ENCODE data around the gene BDP1. TPM values are rescaled to one million over a fixed set of nuclear protein-coding genes. Genes with fewer than 3 reads are reported as not detected.
A peak's percentile ranks its signal among the peaks of the same experiment; 100 is the strongest.
"Not testable (repeated sequence)": the region's sequence is repeated elsewhere in the genome, so short reads cannot be mapped to it uniquely, and the experiment has no call there.

Gene BDP1, protein sequence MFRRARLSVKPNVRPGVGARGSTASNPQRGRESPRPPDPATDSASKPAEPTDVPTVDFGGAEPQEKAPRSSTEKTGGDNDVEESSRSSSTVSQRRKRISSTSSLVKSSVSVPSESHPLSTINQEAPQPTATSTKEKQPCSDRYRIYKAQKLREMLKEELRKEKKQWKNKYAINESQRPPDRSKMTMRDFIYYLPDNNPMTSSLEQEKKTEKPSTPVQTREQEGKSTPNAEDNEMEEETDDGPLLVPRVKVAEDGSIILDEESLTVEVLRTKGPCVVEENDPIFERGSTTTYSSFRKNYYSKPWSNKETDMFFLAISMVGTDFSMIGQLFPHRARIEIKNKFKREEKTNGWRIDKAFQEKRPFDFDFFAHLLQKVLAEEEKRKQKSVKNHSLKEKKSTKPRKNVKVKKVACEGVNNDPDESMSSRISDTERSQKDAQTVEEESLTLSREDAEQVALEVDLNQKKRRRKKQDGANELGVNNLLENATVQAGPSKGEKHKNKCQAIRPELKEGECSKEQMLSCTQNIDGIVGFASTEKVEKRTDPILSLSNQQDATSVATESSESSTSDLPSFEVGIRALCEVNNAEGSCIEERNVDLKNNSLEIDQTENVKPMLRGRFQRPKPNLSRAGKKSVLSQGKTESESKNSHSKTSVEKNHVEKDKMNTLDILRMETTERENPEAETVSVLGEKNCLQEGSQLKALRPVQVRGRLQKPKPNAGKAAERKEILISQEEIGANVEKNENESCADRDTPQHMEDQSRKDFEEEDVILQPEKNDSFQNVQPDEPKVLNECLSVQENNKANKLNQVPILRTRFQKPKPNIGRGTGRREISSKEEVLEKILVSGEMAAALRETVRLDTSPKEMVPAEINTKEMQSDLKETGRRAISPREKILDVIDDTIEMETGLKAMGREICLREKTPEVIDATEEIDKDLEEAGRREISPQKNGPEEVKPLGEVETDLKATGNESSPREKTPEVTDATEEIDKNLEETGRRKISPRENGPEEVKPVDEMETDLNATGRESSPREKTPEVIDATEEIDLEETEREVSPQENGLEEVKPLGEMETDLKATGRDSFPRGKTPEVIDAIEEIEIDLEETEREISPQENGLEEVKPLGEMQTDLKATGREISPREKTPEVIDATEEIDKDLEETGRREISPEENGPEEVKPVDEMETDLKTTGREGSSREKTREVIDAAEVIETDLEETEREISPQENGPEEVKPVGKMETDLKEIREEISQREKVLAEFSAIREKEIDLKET (N-terminal part only)
- 10 to 100 TPM; 17.9 to 68.9 (median 30.7) TPM for total RNA-seq

DNA sequence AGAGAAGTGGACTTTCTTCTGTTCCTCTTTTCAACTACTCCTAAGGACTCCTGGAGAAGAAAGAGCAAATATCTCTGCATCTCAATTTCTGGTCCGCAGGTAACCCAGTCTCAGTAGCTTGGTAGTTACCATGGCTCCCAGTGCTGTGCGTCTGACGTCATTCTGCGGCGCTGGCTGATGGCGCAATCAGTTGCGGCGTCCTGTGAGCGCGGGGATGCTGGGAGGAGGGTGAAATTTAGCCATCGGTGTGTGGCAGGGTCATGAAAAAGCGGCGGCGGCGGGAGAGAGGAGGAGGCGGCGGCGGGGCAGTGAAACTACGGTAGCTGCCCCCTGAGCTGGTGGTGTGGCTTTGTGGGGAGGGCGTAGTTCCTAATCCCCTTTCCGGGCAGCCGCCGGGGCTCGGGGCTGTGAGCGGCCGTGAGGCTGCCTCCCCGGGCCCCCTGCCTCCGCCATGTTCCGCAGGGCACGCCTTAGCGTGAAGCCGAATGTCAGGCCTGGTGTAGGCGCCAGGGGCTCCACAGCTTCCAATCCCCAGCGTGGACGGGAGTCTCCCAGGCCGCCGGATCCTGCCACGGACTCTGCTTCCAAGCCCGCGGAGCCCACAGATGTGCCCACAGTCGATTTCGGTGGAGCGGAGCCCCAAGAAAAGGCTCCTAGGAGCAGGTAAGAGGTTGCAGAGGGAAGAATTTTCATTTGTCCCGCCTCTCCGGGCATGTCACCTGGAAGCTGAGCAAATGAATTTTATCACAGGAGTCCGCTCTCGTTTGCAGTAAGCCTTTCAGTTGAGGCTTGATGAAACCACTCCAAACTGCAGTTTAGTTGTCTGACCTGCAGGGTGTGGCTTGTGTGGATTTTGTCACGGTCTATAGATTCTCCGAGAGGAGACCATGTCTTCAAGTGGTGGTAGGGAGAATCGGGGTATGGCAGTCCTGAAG lies at the start of gene BDP1:
Gene BDP1 (plus strand): TSS at position 225 of the 935 bp plus-strand sequence. CDS start 227 bp downstream, at position 452.
- Histone ChIP-seq H3K4me3 (peak within 1 kb of the TSS; percentile 81 to 93), H3K27me3 (no peaks in the 10 kb centered on the region), H3K9me3 (no peaks in the 10 kb centered on the region), H3K4me1 (no peaks in the 10 kb centered on the region), H3K27ac (peak within 1 kb of the TSS; percentile 86 to 91), H3K36me3 (no peaks in the 10 kb centered on the region)
- DNase-seq, result peak; percentile 96 to 97
- intact Hi-C loops (cut with DNase I; ENCODE audit: low total_unique reads), result no loop called here
- TF ChIP-seq, protein P1, sequence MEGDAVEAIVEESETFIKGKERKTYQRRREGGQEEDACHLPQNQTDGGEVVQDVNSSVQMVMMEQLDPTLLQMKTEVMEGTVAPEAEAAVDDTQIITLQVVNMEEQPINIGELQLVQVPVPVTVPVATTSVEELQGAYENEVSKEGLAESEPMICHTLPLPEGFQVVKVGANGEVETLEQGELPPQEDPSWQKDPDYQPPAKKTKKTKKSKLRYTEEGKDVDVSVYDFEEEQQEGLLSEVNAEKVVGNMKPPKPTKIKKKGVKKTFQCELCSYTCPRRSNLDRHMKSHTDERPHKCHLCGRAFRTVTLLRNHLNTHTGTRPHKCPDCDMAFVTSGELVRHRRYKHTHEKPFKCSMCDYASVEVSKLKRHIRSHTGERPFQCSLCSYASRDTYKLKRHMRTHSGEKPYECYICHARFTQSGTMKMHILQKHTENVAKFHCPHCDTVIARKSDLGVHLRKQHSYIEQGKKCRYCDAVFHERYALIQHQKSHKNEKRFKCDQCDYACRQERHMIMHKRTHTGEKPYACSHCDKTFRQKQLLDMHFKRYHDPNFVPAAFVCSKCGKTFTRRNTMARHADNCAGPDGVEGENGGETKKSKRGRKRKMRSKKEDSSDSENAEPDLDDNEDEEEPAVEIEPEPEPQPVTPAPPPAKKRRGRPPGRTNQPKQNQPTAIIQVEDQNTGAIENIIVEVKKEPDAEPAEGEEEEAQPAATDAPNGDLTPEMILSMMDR (IDR thresholded peaks at IDR 0.05), result peak in 3 of 4 experiments; percentile 7 to 21 (median 8)
- peak; percentile 22 to 58 for TF ChIP-seq POLR2A (IDR thresholded peaks at IDR 0.05)

DNA sequence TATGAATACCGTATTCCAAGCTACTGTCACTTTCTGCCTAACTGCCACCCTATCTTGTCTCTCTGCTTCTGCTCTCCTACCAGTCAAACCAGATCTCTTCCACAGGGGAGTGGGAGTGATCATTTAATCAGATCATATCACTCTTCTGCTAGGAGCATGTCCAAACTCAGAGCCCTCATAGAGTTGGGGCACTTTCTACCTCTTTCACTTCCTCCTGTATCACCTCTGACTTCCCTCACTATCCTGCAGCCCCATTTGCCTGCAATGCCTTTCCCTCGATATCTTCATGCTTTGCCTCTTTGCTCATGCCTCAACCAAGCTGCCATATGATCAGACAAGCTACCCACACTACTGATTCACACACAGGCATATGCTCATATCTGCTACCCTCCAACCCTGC lies 45.4 kb upstream of the BDP1 start:
- H3K27ac ChIP-seq; H3K9me3 ChIP-seq; H3K36me3 ChIP-seq; H3K4me3 ChIP-seq; DNase-seq; H3K27me3 ChIP-seq; intact Hi-C loops (cut with DNase I; ENCODE audit: low total_unique reads); H3K4me1 ChIP-seq: not testable (repeated sequence)

DNA sequence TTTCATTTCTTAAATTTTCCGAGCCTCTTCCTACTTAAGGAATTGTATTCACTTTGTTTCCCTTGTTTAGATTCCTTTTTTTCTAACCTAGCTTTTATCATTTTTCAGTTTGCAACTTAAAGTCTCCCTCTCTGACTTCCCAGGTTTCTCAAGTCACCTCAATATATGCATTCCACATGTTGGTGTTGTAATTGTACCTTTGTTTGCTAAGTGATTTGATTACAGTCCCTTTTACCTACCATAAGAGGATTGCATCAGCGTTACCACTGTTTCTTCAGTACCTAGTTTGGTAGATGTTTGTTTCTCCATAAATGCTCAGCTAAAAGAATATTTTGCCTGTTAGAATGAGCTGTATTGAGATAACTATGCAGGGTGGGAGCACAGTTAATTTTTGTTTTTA lies 39.8 kb upstream of the BDP1 start:
- H3K9me3 ChIP-seq; H3K4me3 ChIP-seq; H3K4me1 ChIP-seq; H3K27ac ChIP-seq; intact Hi-C loops (cut with DNase I; ENCODE audit: low total_unique reads); H3K27me3 ChIP-seq; DNase-seq; H3K36me3 ChIP-seq: not testable (repeated sequence)

DNA sequence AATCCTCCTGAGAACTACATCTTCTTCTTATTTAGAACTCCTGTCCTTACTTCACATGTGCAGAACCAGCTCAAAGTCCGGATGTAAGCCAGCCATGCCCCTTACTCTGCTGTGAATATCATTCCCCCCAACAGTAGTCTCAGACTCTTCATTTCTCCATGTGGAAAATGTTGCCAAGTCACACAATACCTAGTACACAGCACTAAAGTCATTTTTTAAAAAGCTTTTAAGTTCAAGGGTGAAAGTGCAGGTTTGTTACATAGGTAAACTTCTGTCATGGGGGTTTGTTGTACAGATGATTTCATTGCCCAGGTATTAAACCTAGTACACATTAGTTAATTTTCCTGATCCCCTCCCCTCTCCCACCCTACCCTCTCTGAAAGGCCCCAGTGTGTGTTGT lies 37.4 kb upstream of the BDP1 start:
- H3K36me3 ChIP-seq; H3K4me1 ChIP-seq; DNase-seq; H3K9me3 ChIP-seq; H3K4me3 ChIP-seq; H3K27ac ChIP-seq; intact Hi-C loops (cut with DNase I; ENCODE audit: low total_unique reads); H3K27me3 ChIP-seq: not testable (repeated sequence)

DNA sequence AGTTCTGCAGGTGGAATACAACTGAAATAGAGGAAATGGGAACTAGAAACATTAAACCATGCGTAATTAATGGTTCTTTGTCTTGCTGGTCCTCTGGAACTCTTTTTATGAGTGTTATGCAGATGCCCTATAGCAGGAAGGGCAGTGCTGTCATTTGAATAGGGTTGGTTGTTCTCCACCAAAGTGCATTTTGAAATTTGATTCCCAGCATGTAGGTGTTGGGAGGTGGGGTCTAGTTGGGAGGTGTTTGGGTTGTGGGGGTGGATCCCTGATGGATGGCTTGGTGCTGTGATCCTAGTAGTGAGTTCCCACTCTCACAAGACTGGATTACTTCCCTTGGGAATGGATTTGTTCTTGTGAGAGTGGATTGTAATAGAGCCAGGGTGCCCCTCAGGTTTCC lies 34.2 kb upstream of the BDP1 start:
- H3K27me3 ChIP-seq; DNase-seq; H3K4me3 ChIP-seq; H3K27ac ChIP-seq; H3K4me1 ChIP-seq; intact Hi-C loops (cut with DNase I; ENCODE audit: low total_unique reads); H3K9me3 ChIP-seq; H3K36me3 ChIP-seq: not testable (repeated sequence)

DNA sequence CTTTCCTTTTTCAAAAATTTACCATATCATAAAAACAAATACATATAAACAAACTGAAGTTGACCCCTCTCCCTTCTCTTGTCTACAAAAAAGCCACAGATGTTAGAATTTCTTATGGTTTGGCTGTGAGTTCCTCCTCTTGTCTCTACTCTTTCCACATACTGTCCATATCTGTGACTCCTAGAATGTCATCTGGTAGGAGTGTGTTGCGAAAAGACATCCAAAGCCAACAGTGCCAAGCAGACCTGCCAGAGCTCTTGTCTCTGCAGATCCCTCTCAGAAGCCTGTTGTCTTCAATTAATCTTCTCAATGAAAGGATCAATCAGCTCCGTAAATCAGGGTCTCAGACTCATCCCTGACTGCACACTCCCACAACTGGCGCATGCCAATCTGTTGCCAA lies 31.6 kb upstream of the BDP1 start:
- H3K27ac ChIP-seq; intact Hi-C loops (cut with DNase I; ENCODE audit: low total_unique reads): not testable (repeated sequence)

DNA sequence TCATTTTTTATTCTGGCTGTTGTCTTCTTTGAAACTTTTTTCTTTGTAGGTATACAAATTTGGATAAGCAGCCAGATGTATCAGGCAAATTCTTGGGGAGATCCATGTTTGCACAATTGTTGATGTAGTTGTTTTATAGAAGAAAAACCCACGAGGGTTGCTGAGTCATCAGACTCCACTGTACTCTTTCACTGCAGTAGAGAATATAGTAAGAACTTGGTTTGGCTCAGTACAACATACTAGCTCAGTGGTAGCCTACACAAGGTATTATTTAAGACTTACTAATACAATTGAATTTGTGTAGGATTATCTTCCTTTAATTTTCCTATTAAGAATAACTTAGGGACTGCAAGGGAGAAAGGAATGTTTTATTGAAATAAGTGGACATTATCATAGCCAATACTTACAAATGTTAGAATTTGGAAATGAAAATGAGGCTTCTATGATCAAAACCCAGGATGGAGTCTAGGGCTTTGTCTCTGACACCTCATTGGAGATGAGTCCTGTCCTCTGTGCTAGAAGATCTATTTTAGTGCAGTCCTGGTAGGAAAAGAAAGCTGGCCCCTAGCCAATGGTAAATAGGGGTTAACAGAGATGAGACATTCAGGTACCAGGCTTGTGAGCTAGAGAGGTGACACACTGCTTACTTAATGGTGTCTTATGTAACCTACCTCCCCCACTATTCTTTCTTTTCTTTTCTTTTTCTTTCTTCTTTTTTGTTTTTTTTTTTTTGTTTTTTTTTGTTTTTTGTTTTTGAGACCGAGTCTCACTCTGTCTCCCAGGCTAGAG lies 28.6 kb upstream of the BDP1 start:
- H3K9me3 ChIP-seq; DNase-seq; intact Hi-C loops (cut with DNase I; ENCODE audit: low total_unique reads); H3K4me3 ChIP-seq; H3K4me1 ChIP-seq; H3K27me3 ChIP-seq; H3K27ac ChIP-seq; H3K36me3 ChIP-seq: not testable (repeated sequence)

More for the DNA sequence above, 31.6 kb upstream of the BDP1 start:
- H3K9me3 ChIP-seq, DNase-seq, H3K4me3 ChIP-seq, H3K36me3 ChIP-seq, H3K27me3 ChIP-seq, H3K4me1 ChIP-seq: not testable (repeated sequence)

DNA sequence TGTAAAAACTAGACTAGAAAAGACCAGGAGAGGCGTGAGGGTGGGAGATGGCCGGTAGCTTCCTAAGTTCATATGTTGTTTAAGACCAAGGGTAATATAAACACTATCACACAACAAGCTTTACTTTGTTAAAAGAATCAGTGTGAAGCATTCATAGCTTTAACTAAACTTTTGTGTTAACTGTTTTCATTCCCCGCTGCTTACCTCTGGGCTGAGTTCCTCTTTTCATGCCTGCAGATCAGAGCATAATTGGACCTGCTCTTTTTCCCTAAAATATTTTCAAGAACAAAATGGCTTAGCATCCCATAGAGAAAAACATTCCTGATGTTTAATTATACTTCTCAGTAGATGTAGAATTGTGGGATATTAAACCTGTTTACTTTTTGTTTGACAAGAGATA lies 23.0 kb upstream of the BDP1 start:
- H3K36me3 ChIP-seq; H3K9me3 ChIP-seq; intact Hi-C loops (cut with DNase I; ENCODE audit: low total_unique reads); H3K27me3 ChIP-seq; H3K4me1 ChIP-seq; DNase-seq; H3K4me3 ChIP-seq; H3K27ac ChIP-seq: not testable (repeated sequence)

DNA sequence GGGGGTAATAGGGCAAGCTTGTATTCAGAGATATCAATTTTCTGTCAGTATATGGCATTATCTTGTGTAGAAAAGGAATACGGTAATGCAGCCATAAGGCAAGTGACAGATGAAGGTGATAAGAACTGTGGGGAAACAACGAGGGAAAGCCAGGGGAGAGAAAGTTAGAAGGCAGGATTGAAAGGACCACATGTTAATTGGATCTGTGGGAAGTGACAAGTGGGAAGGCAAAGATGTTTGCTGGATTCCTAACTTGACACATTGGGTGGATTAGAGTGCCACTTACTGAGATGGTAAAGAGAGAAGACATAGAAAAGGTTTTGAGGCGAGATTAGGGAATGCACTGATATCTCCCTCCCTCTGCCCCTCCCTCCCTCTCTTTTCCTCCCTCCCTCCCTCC lies 20.6 kb upstream of the BDP1 start:
- H3K9me3 ChIP-seq; DNase-seq; H3K36me3 ChIP-seq; H3K4me3 ChIP-seq; intact Hi-C loops (cut with DNase I; ENCODE audit: low total_unique reads); H3K27me3 ChIP-seq; H3K4me1 ChIP-seq; H3K27ac ChIP-seq: not testable (repeated sequence)

DNA sequence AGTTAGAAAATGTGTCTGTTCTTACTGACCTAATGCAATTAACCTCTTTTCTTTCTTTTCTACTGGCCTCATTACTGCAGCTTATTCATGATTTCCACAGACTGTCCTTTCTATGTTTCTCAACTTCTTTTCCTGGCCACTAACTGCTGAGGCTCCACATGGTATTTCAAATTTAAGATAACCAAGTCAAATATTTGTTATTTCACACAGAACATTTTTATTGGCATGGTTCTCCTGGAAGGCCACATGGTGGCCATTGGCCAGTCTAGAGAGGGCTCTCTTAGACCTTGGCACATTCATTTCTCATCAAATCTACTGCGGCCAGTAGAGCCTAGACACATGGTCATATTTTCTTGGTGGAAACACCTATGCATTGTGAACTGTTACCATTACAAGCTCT lies 13.9 kb upstream of the BDP1 start:
- intact Hi-C loops (cut with DNase I; ENCODE audit: low total_unique reads); H3K36me3 ChIP-seq; H3K9me3 ChIP-seq: not testable (repeated sequence)

More for the DNA sequence above, 13.9 kb upstream of the BDP1 start:
- H3K27ac ChIP-seq, H3K27me3 ChIP-seq, H3K4me1 ChIP-seq, DNase-seq, H3K4me3 ChIP-seq: not testable (repeated sequence)
